Epithelial cell of esophagus (primary cell): ENCODE data around the gene ARL2BP.

ENCODE experiments used
- DNase-seq: peaks from one replicate; pipeline ENCODE4 v3.0.0; 2010; ENCODE audit warnings: low read depth
- H3K4me3 ChIP-seq: 2 replicates; pipeline ENCODE4 v1.5.1; 2011; ENCODE audit warnings: mild to moderate bottlenecking, low read length, control low read depth
- CTCF ChIP-seq: IDR thresholded peaks from 2 replicates; pipeline ENCODE4 v1.5.1; 2011; ENCODE audit warnings: low read depth, mild to moderate bottlenecking, low read length, control low read depth, inconsistent platforms; ENCODE audit not compliant: insufficient read depth; ENCODE audit errors: missing control alignments

ARL2BP gene

GRCh38 chr16:57251352-57251751, 6.3 kb downstream of the ARL2BP start:
- no peak for TF ChIP-seq CTCF
- no peak overlapping the region for H3K4me3 ChIP-seq
- DNase-seq, result no peak

- no peak overlapping the region for H3K4me3 ChIP-seq
- TF ChIP-seq CTCF, result no peak
- DNase-seq, result no peak
Observed at GRCh38 chr16:57252148-57252721, 7.2 kb downstream of the ARL2BP start.

- TF ChIP-seq CTCF, result no peak
- peak; percentile 73 for DNase-seq
- H3K4me3 ChIP-seq, result no peak overlapping the region
Observed at GRCh38 chr16:57253466-57253865, 8.4 kb downstream of the ARL2BP start.

- no peak overlapping the region for H3K4me3 ChIP-seq
- TF ChIP-seq CTCF, result no peak
- peak; percentile 91 for DNase-seq
Observed at GRCh38 chr16:57255686-57256415, 10.8 kb downstream of the ARL2BP start.

- DNase-seq, result no peak
- no peak for TF ChIP-seq CTCF
- no peak overlapping the region for H3K4me3 ChIP-seq
Observed at GRCh38 chr16:57256601-57257395, 11.7 kb downstream of the ARL2BP start.

- no peak overlapping the region for H3K4me3 ChIP-seq
- TF ChIP-seq CTCF, result no peak
- no peak for DNase-seq
Observed at GRCh38 chr16:57257455-57258070, 12.5 kb downstream of the ARL2BP start.
